ENCODE measurements around the gene KBTBD12. TPM values are rescaled to one million over a fixed set of nuclear protein-coding genes. Genes with fewer than 3 reads are reported as not detected.

The KBTBD12 gene
- total RNA-seq, 2 donors from 2014 or later: 1.5 to 4.4 TPM

DNA sequence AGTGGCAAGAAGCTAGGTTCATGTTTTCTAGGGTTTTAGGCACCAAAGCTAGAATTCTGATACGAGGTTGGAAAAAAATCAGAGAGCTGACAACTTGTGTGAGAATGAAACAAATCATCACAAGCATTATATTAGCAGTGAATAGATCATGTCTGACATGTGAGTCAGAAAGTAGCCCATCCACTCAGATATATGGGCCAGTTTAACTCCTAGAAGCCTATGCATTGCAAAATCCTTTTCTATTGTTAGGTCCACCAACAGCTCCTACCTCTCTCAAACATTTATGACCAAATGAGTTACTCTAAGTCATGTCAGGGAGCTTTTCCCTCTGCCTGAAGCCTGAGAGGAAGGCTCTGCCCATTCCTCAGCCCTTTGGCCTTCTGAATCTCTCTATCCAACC is 44.0 kb downstream of the KBTBD12 start:
- H3K27ac ChIP-seq: no peak overlapping the region

DNA sequence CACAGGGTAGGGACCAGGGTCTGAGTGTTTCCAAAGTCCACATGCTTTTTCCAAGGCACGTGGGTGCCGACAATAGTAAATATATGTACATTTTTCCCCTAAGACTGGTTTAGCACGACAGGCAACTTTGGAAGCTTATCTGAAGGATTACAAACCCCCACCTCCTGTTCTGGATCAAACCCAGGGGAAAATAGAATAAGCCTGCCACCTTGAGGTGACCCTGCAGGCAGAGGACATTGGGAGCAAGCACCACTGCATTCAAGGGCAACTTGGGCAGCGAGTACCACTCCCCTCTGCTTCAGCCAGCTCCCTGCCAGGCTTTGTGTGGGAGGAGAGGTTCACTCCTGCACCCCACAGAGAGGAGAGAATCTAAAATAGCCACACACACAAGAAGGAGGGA is 44.8 kb downstream of the KBTBD12 start:
- Histone ChIP-seq H3K4me3 (no peak overlapping the region), H3K9me3 (no peaks in the 10 kb centered on the region), H3K27me3 (no peaks in the 10 kb centered on the region), H3K36me3 (no peaks in the 10 kb centered on the region), H3K27ac (peak overlapping the region in 1 of 2 donors; percentile 28), H3K4me1 (peaks cover 0 to 20% of the 10 kb centered on the region in 2 donors)
- DNase-seq (ENCODE audit: low spot score): no peak
- TF ChIP-seq, protein P1, sequence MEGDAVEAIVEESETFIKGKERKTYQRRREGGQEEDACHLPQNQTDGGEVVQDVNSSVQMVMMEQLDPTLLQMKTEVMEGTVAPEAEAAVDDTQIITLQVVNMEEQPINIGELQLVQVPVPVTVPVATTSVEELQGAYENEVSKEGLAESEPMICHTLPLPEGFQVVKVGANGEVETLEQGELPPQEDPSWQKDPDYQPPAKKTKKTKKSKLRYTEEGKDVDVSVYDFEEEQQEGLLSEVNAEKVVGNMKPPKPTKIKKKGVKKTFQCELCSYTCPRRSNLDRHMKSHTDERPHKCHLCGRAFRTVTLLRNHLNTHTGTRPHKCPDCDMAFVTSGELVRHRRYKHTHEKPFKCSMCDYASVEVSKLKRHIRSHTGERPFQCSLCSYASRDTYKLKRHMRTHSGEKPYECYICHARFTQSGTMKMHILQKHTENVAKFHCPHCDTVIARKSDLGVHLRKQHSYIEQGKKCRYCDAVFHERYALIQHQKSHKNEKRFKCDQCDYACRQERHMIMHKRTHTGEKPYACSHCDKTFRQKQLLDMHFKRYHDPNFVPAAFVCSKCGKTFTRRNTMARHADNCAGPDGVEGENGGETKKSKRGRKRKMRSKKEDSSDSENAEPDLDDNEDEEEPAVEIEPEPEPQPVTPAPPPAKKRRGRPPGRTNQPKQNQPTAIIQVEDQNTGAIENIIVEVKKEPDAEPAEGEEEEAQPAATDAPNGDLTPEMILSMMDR (IDR thresholded peaks at IDR 0.05): peak in 1 of 2 donors; percentile 60

More for the DNA sequence above, 44.0 kb downstream of the KBTBD12 start:
- TF ChIP-seq, protein P1 (IDR thresholded peaks at IDR 0.05): no peak
- no peaks in the 10 kb centered on the region for H3K9me3 ChIP-seq
- no peak for DNase-seq (ENCODE audit: low spot score)
- H3K4me3 ChIP-seq: no peak overlapping the region
- H3K36me3 ChIP-seq: no peaks in the 10 kb centered on the region
- H3K27me3 ChIP-seq: no peaks in the 10 kb centered on the region
- H3K4me1 ChIP-seq: peaks cover 0 to 24% of the 10 kb centered on the region in 2 donors

DNA sequence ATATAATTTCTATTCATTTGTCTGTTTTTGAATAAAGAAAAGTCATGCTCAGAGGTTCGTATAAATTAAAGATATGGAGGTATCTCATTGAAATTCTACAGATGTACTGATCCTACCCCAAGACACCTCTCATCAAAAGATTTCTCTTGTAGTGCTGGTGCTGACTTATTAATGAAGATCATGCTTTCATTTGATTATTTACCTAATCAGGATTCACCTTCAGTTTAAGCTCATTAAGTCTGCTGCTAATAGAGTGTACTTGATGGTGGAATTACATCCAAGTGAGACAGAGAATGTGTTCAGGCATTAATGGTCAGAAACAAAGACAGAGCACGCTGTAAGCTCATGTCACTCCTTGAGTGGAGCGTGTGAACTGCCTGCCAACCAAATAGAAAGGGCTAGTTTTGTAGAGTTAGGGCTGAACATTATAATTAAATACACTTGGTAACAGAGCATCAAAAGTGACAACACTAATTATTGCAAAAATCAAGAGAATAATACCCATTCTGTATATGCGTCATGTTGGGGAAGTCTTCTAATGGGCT is 45.5 kb downstream of the KBTBD12 start:
- Histone ChIP-seq H3K27me3 (no peaks in the 10 kb centered on the region), H3K36me3 (no peaks in the 10 kb centered on the region), H3K4me3 (no peak overlapping the region), H3K27ac (peak overlapping the region in 1 of 2 donors; percentile 28), H3K9me3 (no peaks in the 10 kb centered on the region), H3K4me1 (peaks cover 0 to 15% of the 10 kb centered on the region in 2 donors)
- TF ChIP-seq, protein P1 (IDR thresholded peaks at IDR 0.05): no peak
- no peak for DNase-seq (ENCODE audit: low spot score)

DNA sequence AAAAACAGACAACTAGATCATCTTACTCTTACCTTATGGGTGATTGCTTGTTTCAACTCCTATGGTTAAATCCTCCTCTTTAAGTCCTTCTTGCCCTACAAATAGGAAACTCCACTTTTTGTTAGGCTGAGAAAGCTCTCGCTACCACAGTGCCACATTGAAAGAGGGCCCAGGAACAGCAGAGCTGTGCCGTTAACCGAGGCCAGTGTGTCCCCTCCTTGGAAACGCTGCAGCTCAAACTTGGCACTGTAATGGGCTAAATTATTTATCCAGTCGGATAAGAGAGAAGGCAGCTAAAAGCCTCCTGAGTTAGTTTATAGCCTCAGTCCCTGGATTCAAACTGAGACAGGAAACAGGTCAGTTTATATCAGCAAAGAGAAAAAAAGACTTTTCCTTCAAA is 46.1 kb downstream of the KBTBD12 start:
- no peaks in the 10 kb centered on the region for H3K27me3 ChIP-seq
- no peaks in the 10 kb centered on the region for H3K9me3 ChIP-seq
- DNase-seq (ENCODE audit: low spot score): no peak
- TF ChIP-seq, protein P1 (IDR thresholded peaks at IDR 0.05): no peak
- H3K4me1 ChIP-seq: peaks cover 0 to 9% of the 10 kb centered on the region in 2 donors
- H3K36me3 ChIP-seq: no peaks in the 10 kb centered on the region
- H3K4me3 ChIP-seq: no peak overlapping the region
- H3K27ac ChIP-seq: peak overlapping the region in 1 of 2 donors; percentile 14

DNA sequence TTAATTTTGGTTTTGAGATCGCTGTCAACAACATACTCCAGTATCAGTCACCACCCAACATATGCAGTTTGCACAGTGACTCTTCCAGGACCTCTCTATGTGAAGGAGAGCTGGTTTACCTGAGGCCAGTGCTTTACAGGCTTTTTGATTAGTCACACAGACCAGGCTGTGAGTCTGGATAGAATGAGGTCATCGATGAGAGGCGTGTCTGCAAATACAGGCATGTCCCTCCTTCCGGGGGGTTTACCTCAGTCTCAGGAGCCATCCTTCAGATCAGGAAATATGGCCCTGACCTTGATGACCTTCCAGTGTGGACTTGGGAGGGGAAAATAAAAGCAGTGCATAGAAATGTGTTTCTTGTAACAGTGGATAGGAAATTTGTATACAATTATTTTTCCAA is 46.9 kb downstream of the KBTBD12 start:
- TF ChIP-seq, protein P1 (IDR thresholded peaks at IDR 0.05): no peak
- no peaks in the 10 kb centered on the region for H3K27me3 ChIP-seq
- no peaks in the 10 kb centered on the region for H3K9me3 ChIP-seq
- DNase-seq (ENCODE audit: low spot score): no peak
- no peaks in the 10 kb centered on the region for H3K36me3 ChIP-seq
- no peak overlapping the region for H3K27ac ChIP-seq
- peaks cover 0 to 9% of the 10 kb centered on the region in 2 donors for H3K4me1 ChIP-seq
- no peak overlapping the region for H3K4me3 ChIP-seq

DNA sequence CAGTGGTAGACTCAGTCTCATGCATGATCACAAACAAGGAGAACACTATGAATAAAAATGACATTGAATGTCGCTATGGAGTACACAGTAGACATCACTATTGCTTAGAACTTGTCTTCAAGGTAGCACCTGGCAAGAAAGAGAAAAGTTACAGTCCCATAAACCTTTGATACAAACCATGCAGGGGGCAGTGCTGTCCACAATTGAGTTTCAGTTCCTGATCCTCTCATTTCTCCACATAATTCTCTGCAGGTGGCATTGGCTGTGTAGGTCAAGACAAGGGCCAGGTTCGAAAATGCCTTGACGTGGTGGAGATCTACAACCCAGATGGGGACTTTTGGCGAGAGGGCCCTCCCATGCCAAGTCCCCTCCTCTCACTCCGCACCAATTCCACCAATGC is 47.9 kb downstream of the KBTBD12 start:
- no peak for DNase-seq (ENCODE audit: low spot score)
- Histone ChIP-seq H3K4me1 (peaks cover 0 to 9% of the 10 kb centered on the region in 2 donors), H3K27me3 (no peaks in the 10 kb centered on the region), H3K9me3 (no peaks in the 10 kb centered on the region), H3K27ac (no peak overlapping the region), H3K4me3 (no peak overlapping the region), H3K36me3 (no peaks in the 10 kb centered on the region)
- TF ChIP-seq, protein P1 (IDR thresholded peaks at IDR 0.05): no peak

Measured in right atrium auricular region (tissue), 2 donors.